HAP-1 (cell line): ENCODE data around the gene CAPZA3.
"Not testable (repeated sequence)": the region's sequence is repeated elsewhere in the genome, so short reads cannot be mapped to it uniquely, and the experiment has no call there.

Experiments used
- DNase-seq, 2 experiments: peaks; one replicate each; pipeline ENCODE4 v3.0.0-alpha.2; 2016 to 2020; ENCODE audit warnings: low spot score in 2 of 2
- H3K27me3 ChIP-seq: fragments of 250-450 bp; sonication (Bioruptor Pico); 2 replicates; pipeline ENCODE4 v1.5.1; 2020; ENCODE audit warnings: low read depth, mild to moderate bottlenecking, moderate library complexity
- H3K36me3 ChIP-seq: fragments of 250-450 bp; sonication (Bioruptor Pico); replicated peaks from 2 replicates; pipeline ENCODE4 v1.5.1; 2020; ENCODE audit warnings: mild to moderate bottlenecking
- H3K4me1 ChIP-seq: fragments of 250-450 bp; sonication (Bioruptor Pico); 2 replicates; pipeline ENCODE4 v1.5.1; 2020; ENCODE audit warnings: mild to moderate bottlenecking
- H3K4me3 ChIP-seq: fragments of 250-450 bp; sonication (Bioruptor Pico); 2 replicates; pipeline ENCODE4 v1.5.1; 2020; ENCODE audit warnings: mild to moderate bottlenecking, moderate library complexity
- H3K9me3 ChIP-seq: fragments of 250-450 bp; sonication (Bioruptor Pico); 2 replicates; pipeline ENCODE4 v1.5.1; 2020; ENCODE audit warnings: mild to moderate bottlenecking, moderate library complexity
- in situ Hi-C: fragments of 300-500 bp; cut with MboI; formaldehyde crosslinking; loops from 3 replicates; pipeline ENCODE4 v1.14.3; 2020; ENCODE audit warnings: low sequenced_read_pairs, inconsistent platforms, mixed read lengths

The CAPZA3 gene, protein sequence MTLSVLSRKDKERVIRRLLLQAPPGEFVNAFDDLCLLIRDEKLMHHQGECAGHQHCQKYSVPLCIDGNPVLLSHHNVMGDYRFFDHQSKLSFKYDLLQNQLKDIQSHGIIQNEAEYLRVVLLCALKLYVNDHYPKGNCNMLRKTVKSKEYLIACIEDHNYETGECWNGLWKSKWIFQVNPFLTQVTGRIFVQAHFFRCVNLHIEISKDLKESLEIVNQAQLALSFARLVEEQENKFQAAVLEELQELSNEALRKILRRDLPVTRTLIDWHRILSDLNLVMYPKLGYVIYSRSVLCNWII

GRCh38 chr12:18737819-18738218, at the start of gene CAPZA3, which contains the start of gene PLCZ1:
TSS of gene CAPZA3 (plus strand) at chr12:18738119. CDS start at chr12:18738269, 150 bp downstream.
TSS of gene PLCZ1 (minus strand) at chr12:18738012. CDS start at chr12:18737371, 641 bp downstream.
- in situ Hi-C loops, result no loop called here
- no peak within 1 kb of the TSS for H3K4me3 ChIP-seq
- peaks cover 2% of the 10 kb centered on the region; the same call in 1 of the 2 replicates for H3K9me3 ChIP-seq
- no peaks in the 10 kb centered on the region for H3K36me3 ChIP-seq
- DNase-seq, result no peak
- no peaks in the 10 kb centered on the region for H3K4me1 ChIP-seq
- no peaks in the 10 kb centered on the region for H3K27me3 ChIP-seq

GRCh38 chr12:18689771-18690170, 48.1 kb upstream of the CAPZA3 start:
- H3K36me3 ChIP-seq, result no peaks in the 10 kb centered on the region
- no peak overlapping the region for H3K4me3 ChIP-seq
- no peaks in the 10 kb centered on the region for H3K9me3 ChIP-seq
- no peaks in the 10 kb centered on the region for H3K4me1 ChIP-seq
- DNase-seq, result no peak
- no peaks in the 10 kb centered on the region for H3K27me3 ChIP-seq
- in situ Hi-C loops, result no loop called here

GRCh38 chr12:18690653-18691052, 47.3 kb upstream of the CAPZA3 start:
- no peak overlapping the region for H3K4me3 ChIP-seq

GRCh38 chr12:18693986-18694385, 43.9 kb upstream of the CAPZA3 start:
- H3K4me3 ChIP-seq, H3K9me3 ChIP-seq, in situ Hi-C loops, DNase-seq, H3K36me3 ChIP-seq, H3K27me3 ChIP-seq, H3K4me1 ChIP-seq: not testable (repeated sequence)

More at GRCh38 chr12:18690653-18691052, 47.3 kb upstream of the CAPZA3 start:
- no peaks in the 10 kb centered on the region for H3K9me3 ChIP-seq
- H3K27me3 ChIP-seq, result no peaks in the 10 kb centered on the region
- H3K36me3 ChIP-seq, result no peaks in the 10 kb centered on the region
- H3K4me1 ChIP-seq, result no peaks in the 10 kb centered on the region
- no peak for DNase-seq
- in situ Hi-C loops, result no loop called here

- no peak overlapping the region for H3K4me3 ChIP-seq
- H3K4me1 ChIP-seq, result no peaks in the 10 kb centered on the region
- in situ Hi-C loops, result no loop called here
These were observed 40.8 kb upstream of the CAPZA3 start for GRCh38 chr12:18696971-18697602.

GRCh38 chr12:18700271-18700670, 37.6 kb upstream of the CAPZA3 start:
- Histone ChIP-seq H3K9me3 (no peaks in the 10 kb centered on the region), H3K4me3 (no peak overlapping the region), H3K36me3 (no peaks in the 10 kb centered on the region), H3K4me1 (no peaks in the 10 kb centered on the region), H3K27me3 (no peaks in the 10 kb centered on the region)
- no peak for DNase-seq
- in situ Hi-C loops, result no loop called here

More at GRCh38 chr12:18696971-18697602, 40.8 kb upstream of the CAPZA3 start:
- no peaks in the 10 kb centered on the region for H3K27me3 ChIP-seq
- no peaks in the 10 kb centered on the region for H3K36me3 ChIP-seq
- H3K9me3 ChIP-seq, result no peaks in the 10 kb centered on the region
- no peak for DNase-seq

DNA sequence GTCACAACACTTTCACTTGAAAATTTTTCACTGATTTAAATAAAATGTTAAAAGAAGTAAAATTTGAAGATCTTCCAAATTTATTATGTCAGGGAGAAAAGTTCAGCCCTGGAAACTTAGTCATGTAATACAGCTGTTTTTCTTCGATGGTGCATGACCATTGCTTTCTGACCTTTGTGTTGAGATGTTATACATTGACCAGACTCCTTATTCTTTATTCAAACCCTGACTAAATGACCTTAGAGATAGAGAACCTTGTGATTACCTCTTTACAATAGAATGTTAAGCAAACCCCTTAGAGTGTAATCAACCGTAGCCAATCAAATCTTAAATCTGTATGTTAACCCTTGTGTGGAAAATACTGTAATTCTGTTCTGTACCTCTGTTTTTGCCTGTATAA, 34.6 kb upstream of the CAPZA3 start:
- in situ Hi-C loops, result no loop called here
- H3K9me3 ChIP-seq, result no peaks in the 10 kb centered on the region; the same call in 1 of the 2 replicates
- DNase-seq, result no peak
- H3K4me1 ChIP-seq, result no peaks in the 10 kb centered on the region
- H3K36me3 ChIP-seq, result no peaks in the 10 kb centered on the region
- no peak overlapping the region for H3K4me3 ChIP-seq
- H3K27me3 ChIP-seq, result no peaks in the 10 kb centered on the region

GRCh38 chr12:18703911-18704310, 34.0 kb upstream of the CAPZA3 start:
- H3K9me3 ChIP-seq, result no peaks in the 10 kb centered on the region; the same call in 1 of the 2 replicates
- in situ Hi-C loops, result no loop called here
- H3K4me1 ChIP-seq, result no peaks in the 10 kb centered on the region
- no peaks in the 10 kb centered on the region for H3K27me3 ChIP-seq
- no peaks in the 10 kb centered on the region for H3K36me3 ChIP-seq
- DNase-seq, result no peak
- H3K4me3 ChIP-seq, result no peak overlapping the region

- Histone ChIP-seq H3K9me3 (no peaks in the 10 kb centered on the region; the same call in 1 of the 2 replicates), H3K4me3 (no peak overlapping the region), H3K27me3 (no peaks in the 10 kb centered on the region), H3K36me3 (no peaks in the 10 kb centered on the region), H3K4me1 (no peaks in the 10 kb centered on the region)
- no peak for DNase-seq
- in situ Hi-C loops, result no loop called here
These were observed 31.1 kb upstream of the CAPZA3 start for GRCh38 chr12:18706798-18707197.

DNA sequence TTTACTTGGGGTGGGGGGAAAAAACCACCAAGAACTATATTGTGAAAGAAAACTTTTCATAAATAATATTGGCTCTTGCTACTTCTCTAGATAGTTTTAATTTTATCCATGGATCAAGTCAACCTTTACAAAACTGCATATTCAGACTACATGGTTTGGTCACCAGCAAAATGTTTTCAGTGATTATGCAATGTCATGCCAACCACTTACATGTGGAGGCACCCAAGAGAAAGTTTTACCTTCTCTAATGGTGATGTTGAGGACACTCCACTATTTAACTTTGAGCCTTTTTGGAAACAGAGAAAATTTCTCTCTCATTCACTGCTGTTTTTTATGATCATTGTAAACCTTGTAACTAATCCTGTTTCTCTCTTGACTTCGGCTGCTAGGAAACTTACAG, 21.7 kb upstream of the CAPZA3 start:
- Histone ChIP-seq H3K4me1 (no peaks in the 10 kb centered on the region), H3K4me3 (no peak overlapping the region), H3K9me3 (no peaks in the 10 kb centered on the region), H3K27me3 (no peaks in the 10 kb centered on the region), H3K36me3 (no peaks in the 10 kb centered on the region)
- DNase-seq, result no peak
- in situ Hi-C loops, result no loop called here

GRCh38 chr12:18718462-18718861, 19.5 kb upstream of the CAPZA3 start:
- in situ Hi-C loops, result no loop called here
- Histone ChIP-seq H3K36me3 (no peaks in the 10 kb centered on the region), H3K9me3 (no peaks in the 10 kb centered on the region)

DNA sequence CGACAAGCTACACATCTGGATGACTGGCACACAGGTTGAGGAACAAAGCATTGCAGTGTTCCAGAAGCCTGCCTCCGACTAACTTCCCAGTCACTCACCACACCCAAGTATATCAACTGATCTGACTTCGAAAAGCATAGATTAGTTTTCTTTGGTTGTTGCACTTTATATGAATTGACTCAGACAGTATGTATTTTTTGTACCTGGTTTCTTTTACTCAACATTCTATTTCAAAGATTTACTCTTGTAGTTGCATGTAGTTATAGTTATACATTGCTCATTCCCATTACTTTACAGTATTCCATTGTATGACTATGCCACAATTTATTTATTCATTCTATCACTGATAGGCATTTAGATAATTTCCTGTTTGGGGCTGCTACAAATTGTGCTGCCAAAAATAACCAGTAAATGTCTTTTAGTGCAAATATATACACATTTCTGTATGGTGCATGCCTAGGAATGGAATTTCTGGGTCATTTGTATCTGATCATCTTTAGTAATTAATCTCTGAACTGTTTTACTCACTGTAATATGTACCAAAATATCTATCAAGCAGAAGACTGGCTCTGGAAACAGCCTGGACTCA, 17.9 kb upstream of the CAPZA3 start:
- Histone ChIP-seq H3K4me3 (no peak overlapping the region), H3K36me3 (no peaks in the 10 kb centered on the region), H3K9me3 (no peaks in the 10 kb centered on the region), H3K4me1 (no peaks in the 10 kb centered on the region), H3K27me3 (no peaks in the 10 kb centered on the region)
- in situ Hi-C loops, result no loop called here
- no peak for DNase-seq

More at GRCh38 chr12:18718462-18718861, 19.5 kb upstream of the CAPZA3 start:
- DNase-seq, result no peak
- Histone ChIP-seq H3K27me3 (no peaks in the 10 kb centered on the region), H3K4me1 (no peaks in the 10 kb centered on the region), H3K4me3 (no peak overlapping the region)

- Histone ChIP-seq H3K9me3 (no peaks in the 10 kb centered on the region), H3K4me1 (no peaks in the 10 kb centered on the region), H3K27me3 (no peaks in the 10 kb centered on the region), H3K4me3 (no peak overlapping the region), H3K36me3 (no peaks in the 10 kb centered on the region)
- no peak for DNase-seq
- in situ Hi-C loops, result no loop called here
These were observed 17.2 kb upstream of the CAPZA3 start for GRCh38 chr12:18720690-18721089.

DNA sequence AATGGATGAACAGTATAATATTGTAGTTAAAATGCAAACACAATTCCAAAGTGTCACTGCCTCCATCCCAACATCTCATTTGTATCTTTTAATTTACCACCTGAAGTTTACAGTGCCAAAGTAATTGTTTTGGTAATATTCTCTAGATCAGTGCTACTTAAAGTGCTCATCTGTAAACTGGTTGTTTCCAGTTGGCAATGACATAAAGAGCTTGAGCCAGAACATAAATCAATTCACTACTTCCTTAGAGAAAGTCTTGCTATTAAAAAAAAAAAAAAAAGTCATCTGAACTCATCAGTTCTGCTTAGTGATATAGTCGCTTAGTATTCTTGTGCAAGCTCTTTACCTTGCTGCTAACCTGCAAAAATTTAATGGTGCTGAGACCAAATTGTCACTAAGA, 16.5 kb upstream of the CAPZA3 start:
- in situ Hi-C loops, result no loop called here

More for the DNA sequence above, 16.5 kb upstream of the CAPZA3 start:
- Histone ChIP-seq H3K4me1 (no peaks in the 10 kb centered on the region), H3K36me3 (no peaks in the 10 kb centered on the region), H3K9me3 (no peaks in the 10 kb centered on the region), H3K4me3 (no peak overlapping the region), H3K27me3 (no peaks in the 10 kb centered on the region)
- no peak for DNase-seq
